Measurements from ENCODE around the gene NKD1.
A peak's percentile ranks its signal among the peaks of the same experiment; 100 is the strongest.

Gene NKD1

DNA sequence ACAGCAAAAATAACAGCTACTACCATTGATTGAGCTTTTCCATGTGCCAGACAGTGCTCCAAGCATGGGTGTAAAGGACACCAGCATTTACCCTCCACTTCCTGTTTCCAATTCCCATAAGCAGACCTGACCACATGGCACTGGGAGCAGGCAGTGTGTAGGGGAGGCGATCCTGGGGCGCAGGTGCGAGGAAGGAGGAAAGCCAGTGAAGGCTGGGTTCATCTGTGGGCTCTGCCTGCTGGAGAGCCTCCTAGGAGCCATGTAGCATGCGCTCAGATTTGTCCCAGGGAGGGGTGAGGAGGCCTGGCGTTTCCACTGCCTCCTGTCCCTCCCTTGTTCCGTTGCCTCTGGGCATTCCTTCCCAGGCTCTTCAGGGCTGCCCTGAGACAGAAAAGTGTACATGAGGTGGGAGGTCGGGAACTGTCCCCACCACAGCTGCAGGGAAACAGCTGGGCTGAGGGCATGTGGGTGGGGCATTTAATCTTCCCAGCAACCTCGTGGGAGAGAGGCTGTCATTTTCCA lies 76.3 kb downstream of the NKD1 start:
- Histone ChIP-seq H3K4me3 (ENCODE audit: low read length in 2 of 2) (no peak overlapping the region), H3K79me1 (ENCODE audit: low read depth, low read length) (no peaks in the 10 kb centered on the region), H3K9me3 (replicated peaks in 1 of 2; ENCODE audit: control insufficient read depth in 2 of 2, insufficient read depth in 1 of 2, low read depth in 1 of 2, low read length in 2 of 2) (no peaks in the 10 kb centered on the region), H3K14ac (ENCODE audit: low read length) (no peak overlapping the region), H2AK5ac (ENCODE audit: low read depth, low read length) (no peak overlapping the region), H4K8ac (ENCODE audit: low read depth, low read length) (no peak overlapping the region), H3K27me3 (ENCODE audit: control insufficient read depth in 3 of 3, insufficient read depth in 3 of 3, low read depth in 1 of 3, low read length in 3 of 3) (no peaks in the 10 kb centered on the region), H3K27ac (replicated peaks; ENCODE audit: low read length) (no peak overlapping the region), H3K23ac (ENCODE audit: low read depth, low read length, poor library complexity) (no peak overlapping the region), H3K9ac (ENCODE audit: low read depth, low read length, poor library complexity) (no peak overlapping the region), H3K4ac (ENCODE audit: low read length) (no peak overlapping the region), H3K18ac (ENCODE audit: low read length) (no peak overlapping the region), H4K91ac (ENCODE audit: low read depth, low read length, poor library complexity) (no peak overlapping the region), H3K36me3 (replicated peaks in 1 of 2; ENCODE audit: control insufficient read depth in 2 of 2, insufficient read depth in 2 of 2, low read length in 2 of 2) (peaks cover 0 to 3% of the 10 kb centered on the region in 2 donors), H3K4me2 (ENCODE audit: insufficient read depth, low read length, poor library complexity, severe bottlenecking) (no peak overlapping the region), H2BK120ac (ENCODE audit: low read depth, low read length) (no peak overlapping the region), H2BK12ac (ENCODE audit: low read length) (no peak overlapping the region), H2BK15ac (ENCODE audit: low read length) (no peak overlapping the region), H2BK5ac (ENCODE audit: low read length) (no peak overlapping the region), H3K4me1 (ENCODE audit: control insufficient read depth in 2 of 2, insufficient read depth in 1 of 2, low read depth in 1 of 2, low read length in 2 of 2) (peaks cover 0 to 2% of the 10 kb centered on the region in 2 donors), H2AFZ (ENCODE audit: low read length) (no peak overlapping the region)
- DNase-seq (ENCODE audit: low spot score) = no peak
- no CpG with 5 or more reads among the region's 8 CpGs for WGBS, 2 donors (ENCODE audit: extremely low coverage in 2 of 2, insufficient read length in 2 of 2, insufficient replicate concordance in 1 of 2)

GRCh38 chr16:50625374-50625773 lies 77.2 kb downstream of the NKD1 start:
- H3K4me2 ChIP-seq (ENCODE audit: insufficient read depth, low read length, poor library complexity, severe bottlenecking) = no peak overlapping the region
- no CpG with 5 or more reads among the region's 12 CpGs for WGBS, 2 donors (ENCODE audit: extremely low coverage in 2 of 2, insufficient read length in 2 of 2, insufficient replicate concordance in 1 of 2)
- no peak overlapping the region for H3K18ac ChIP-seq (ENCODE audit: low read length)
- H2AK5ac ChIP-seq (ENCODE audit: low read depth, low read length) = no peak overlapping the region
- H3K9me3 ChIP-seq (replicated peaks in 1 of 2; ENCODE audit: control insufficient read depth in 2 of 2, insufficient read depth in 1 of 2, low read depth in 1 of 2, low read length in 2 of 2) = no peaks in the 10 kb centered on the region
- no peak overlapping the region for H3K14ac ChIP-seq (ENCODE audit: low read length)
- no peaks in the 10 kb centered on the region for H3K79me1 ChIP-seq (ENCODE audit: low read depth, low read length)
- no peak overlapping the region for H2BK5ac ChIP-seq (ENCODE audit: low read length)
- no peak overlapping the region for H3K23ac ChIP-seq (ENCODE audit: low read depth, low read length, poor library complexity)
- H3K27ac ChIP-seq (replicated peaks; ENCODE audit: low read length) = no peak overlapping the region
- no peak overlapping the region for H4K8ac ChIP-seq (ENCODE audit: low read depth, low read length)
- H2BK120ac ChIP-seq (ENCODE audit: low read depth, low read length) = no peak overlapping the region
- no peak overlapping the region for H3K4me3 ChIP-seq (ENCODE audit: low read length in 2 of 2)
- DNase-seq (ENCODE audit: low spot score) = no peak
- H3K9ac ChIP-seq (ENCODE audit: low read depth, low read length, poor library complexity) = no peak overlapping the region
- H4K91ac ChIP-seq (ENCODE audit: low read depth, low read length, poor library complexity) = no peak overlapping the region
- H2BK15ac ChIP-seq (ENCODE audit: low read length) = no peak overlapping the region
- H2BK12ac ChIP-seq (ENCODE audit: low read length) = no peak overlapping the region
- H2AFZ ChIP-seq (ENCODE audit: low read length) = no peak overlapping the region
- H3K27me3 ChIP-seq (ENCODE audit: control insufficient read depth in 3 of 3, insufficient read depth in 3 of 3, low read depth in 1 of 3, low read length in 3 of 3) = no peaks in the 10 kb centered on the region
- no peak overlapping the region for H3K4ac ChIP-seq (ENCODE audit: low read length)
- H3K36me3 ChIP-seq (replicated peaks in 1 of 2; ENCODE audit: control insufficient read depth in 2 of 2, insufficient read depth in 2 of 2, low read length in 2 of 2) = peaks cover 0 to 5% of the 10 kb centered on the region in 2 donors
- peaks cover 0 to 2% of the 10 kb centered on the region in 2 donors for H3K4me1 ChIP-seq (ENCODE audit: control insufficient read depth in 2 of 2, insufficient read depth in 1 of 2, low read depth in 1 of 2, low read length in 2 of 2)

GRCh38 chr16:50626868-50627267 lies 78.7 kb downstream of the NKD1 start:
- Histone ChIP-seq H4K8ac (ENCODE audit: low read depth, low read length) (no peak overlapping the region), H2BK12ac (ENCODE audit: low read length) (no peak overlapping the region), H3K9ac (ENCODE audit: low read depth, low read length, poor library complexity) (no peak overlapping the region), H3K36me3 (replicated peaks in 1 of 2; ENCODE audit: control insufficient read depth in 2 of 2, insufficient read depth in 2 of 2, low read length in 2 of 2) (peaks cover 0 to 13% of the 10 kb centered on the region in 2 donors), H3K4ac (ENCODE audit: low read length) (no peak overlapping the region), H4K91ac (ENCODE audit: low read depth, low read length, poor library complexity) (no peak overlapping the region), H2BK120ac (ENCODE audit: low read depth, low read length) (no peak overlapping the region), H3K4me2 (ENCODE audit: insufficient read depth, low read length, poor library complexity, severe bottlenecking) (no peak overlapping the region), H3K14ac (ENCODE audit: low read length) (no peak overlapping the region), H3K79me1 (ENCODE audit: low read depth, low read length) (no peaks in the 10 kb centered on the region), H2BK15ac (ENCODE audit: low read length) (no peak overlapping the region), H3K27me3 (ENCODE audit: control insufficient read depth in 3 of 3, insufficient read depth in 3 of 3, low read depth in 1 of 3, low read length in 3 of 3) (no peaks in the 10 kb centered on the region), H3K27ac (replicated peaks; ENCODE audit: low read length) (no peak overlapping the region), H3K4me1 (ENCODE audit: control insufficient read depth in 2 of 2, insufficient read depth in 1 of 2, low read depth in 1 of 2, low read length in 2 of 2) (no peaks in the 10 kb centered on the region), H3K9me3 (replicated peaks in 1 of 2; ENCODE audit: control insufficient read depth in 2 of 2, insufficient read depth in 1 of 2, low read depth in 1 of 2, low read length in 2 of 2) (no peaks in the 10 kb centered on the region), H2AK5ac (ENCODE audit: low read depth, low read length) (no peak overlapping the region), H3K23ac (ENCODE audit: low read depth, low read length, poor library complexity) (no peak overlapping the region), H2BK5ac (ENCODE audit: low read length) (no peak overlapping the region), H3K4me3 (ENCODE audit: low read length in 2 of 2) (no peak overlapping the region), H2AFZ (ENCODE audit: low read length) (no peak overlapping the region), H3K18ac (ENCODE audit: low read length) (no peak overlapping the region)
- no peak for DNase-seq (ENCODE audit: low spot score)
- no CpG with 5 or more reads among the region's 4 CpGs for WGBS, 2 donors (ENCODE audit: extremely low coverage in 2 of 2, insufficient read length in 2 of 2, insufficient replicate concordance in 1 of 2)

DNA sequence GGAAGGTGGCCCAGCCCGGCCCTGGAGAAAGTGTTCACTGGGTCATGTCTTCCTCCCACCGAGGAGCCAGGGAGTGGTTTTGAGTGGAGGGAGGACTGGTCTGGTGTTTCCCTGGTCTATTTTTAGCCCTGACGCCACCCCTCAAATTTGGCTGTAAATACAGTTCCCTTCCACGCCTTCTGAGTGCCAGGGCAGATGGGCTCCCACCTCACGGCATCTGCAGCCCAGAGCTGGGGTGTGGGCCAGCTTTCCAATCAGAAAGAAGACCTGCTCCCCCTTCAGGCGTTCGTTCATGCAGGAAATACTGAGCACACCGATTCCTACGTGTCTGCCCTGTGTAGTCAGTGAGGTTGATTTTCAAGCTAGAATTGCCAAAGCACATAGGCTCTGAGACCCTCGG lies 79.2 kb downstream of the NKD1 start:
- H3K36me3 ChIP-seq (replicated peaks in 1 of 2; ENCODE audit: control insufficient read depth in 2 of 2, insufficient read depth in 2 of 2, low read length in 2 of 2) = peaks cover 0 to 13% of the 10 kb centered on the region in 2 donors
- H4K91ac ChIP-seq (ENCODE audit: low read depth, low read length, poor library complexity) = no peak overlapping the region
- no peak overlapping the region for H2AK5ac ChIP-seq (ENCODE audit: low read depth, low read length)
- H3K14ac ChIP-seq (ENCODE audit: low read length) = no peak overlapping the region
- H3K4ac ChIP-seq (ENCODE audit: low read length) = no peak overlapping the region
- H3K9me3 ChIP-seq (replicated peaks in 1 of 2; ENCODE audit: control insufficient read depth in 2 of 2, insufficient read depth in 1 of 2, low read depth in 1 of 2, low read length in 2 of 2) = no peaks in the 10 kb centered on the region
- H2BK12ac ChIP-seq (ENCODE audit: low read length) = no peak overlapping the region
- H2AFZ ChIP-seq (ENCODE audit: low read length) = no peak overlapping the region
- no peak for DNase-seq (ENCODE audit: low spot score)
- H3K27ac ChIP-seq (replicated peaks; ENCODE audit: low read length) = no peak overlapping the region
- peak overlapping the region; percentile 25 for H3K18ac ChIP-seq (ENCODE audit: low read length)
- no peak overlapping the region for H3K23ac ChIP-seq (ENCODE audit: low read depth, low read length, poor library complexity)
- no peaks in the 10 kb centered on the region for H3K27me3 ChIP-seq (ENCODE audit: control insufficient read depth in 3 of 3, insufficient read depth in 3 of 3, low read depth in 1 of 3, low read length in 3 of 3)
- H3K9ac ChIP-seq (ENCODE audit: low read depth, low read length, poor library complexity) = no peak overlapping the region
- H3K4me3 ChIP-seq (ENCODE audit: low read length in 2 of 2) = no peak overlapping the region
- H3K4me1 ChIP-seq (ENCODE audit: control insufficient read depth in 2 of 2, insufficient read depth in 1 of 2, low read depth in 1 of 2, low read length in 2 of 2) = no peaks in the 10 kb centered on the region
- H2BK120ac ChIP-seq (ENCODE audit: low read depth, low read length) = no peak overlapping the region
- no peak overlapping the region for H2BK5ac ChIP-seq (ENCODE audit: low read length)
- H3K4me2 ChIP-seq (ENCODE audit: insufficient read depth, low read length, poor library complexity, severe bottlenecking) = no peak overlapping the region
- no CpG with 5 or more reads among the region's 10 CpGs for WGBS, 2 donors (ENCODE audit: extremely low coverage in 2 of 2, insufficient read length in 2 of 2, insufficient replicate concordance in 1 of 2)
- no peak overlapping the region for H4K8ac ChIP-seq (ENCODE audit: low read depth, low read length)
- no peaks in the 10 kb centered on the region for H3K79me1 ChIP-seq (ENCODE audit: low read depth, low read length)
- no peak overlapping the region for H2BK15ac ChIP-seq (ENCODE audit: low read length)

Data from neuronal stem cell (in vitro differentiated cells).